NCI-H748 (cell line): ENCODE measurements around the gene OAS3.
"Not testable (repeated sequence)": the region's sequence is repeated elsewhere in the genome, so short reads cannot be mapped to it uniquely, and the experiment has no call there.

Source experiments
- DNase-seq: peaks from one replicate; lab custom pipeline; 2025; ENCODE audit not compliant: unreplicated experiment; lab: John Stamatoyannopoulos, UW

The OAS3 gene

GRCh38 chr12:112937741-112938719 is at the start of gene OAS3:
Gene OAS3, plus strand, starts transcription at chr12:112938474. Its CDS starts 57 bp downstream, at chr12:112938531.
- peak; percentile 79 for DNase-seq

GRCh38 chr12:112891093-112892024 is 46.9 kb upstream of the OAS3 start:
- DNase-seq, result no peak

- no peak for DNase-seq
Measured at GRCh38 chr12:112892856-112893255, 45.4 kb upstream of the OAS3 start.

- peak; percentile 37 for DNase-seq
Measured at GRCh38 chr12:112894128-112894527, 44.1 kb upstream of the OAS3 start.

- no peak for DNase-seq
Measured at GRCh38 chr12:112898380-112898779, 39.9 kb upstream of the OAS3 start.

- DNase-seq, result peak; percentile 85
Measured at GRCh38 chr12:112900298-112901145, 37.8 kb upstream of the OAS3 start.

GRCh38 chr12:112901271-112901670 is 37.0 kb upstream of the OAS3 start:
- peak; percentile 21 for DNase-seq

GRCh38 chr12:112904571-112904970 is 33.7 kb upstream of the OAS3 start:
- DNase-seq, result no peak

- no peak for DNase-seq
Measured at GRCh38 chr12:112905451-112906089, 32.7 kb upstream of the OAS3 start.

- peak; percentile 13 for DNase-seq
Measured at GRCh38 chr12:112906712-112907414, 31.4 kb upstream of the OAS3 start, which contains the start of gene OAS1. Gene OAS1, plus strand, starts transcription at chr12:112906962. Its CDS starts 78 bp downstream, at chr12:112907040.

- no peak for DNase-seq
Measured at GRCh38 chr12:112907415-112908157, 30.7 kb upstream of the OAS3 start.

- DNase-seq, result no peak
Measured at GRCh38 chr12:112908548-112908947, 29.7 kb upstream of the OAS3 start.

GRCh38 chr12:112909693-112910092 is 28.6 kb upstream of the OAS3 start:
- no peak for DNase-seq

GRCh38 chr12:112913038-112913688 is 25.1 kb upstream of the OAS3 start:
- no peak for DNase-seq

GRCh38 chr12:112913888-112914287 is 24.4 kb upstream of the OAS3 start:
- not testable (repeated sequence) for DNase-seq

- DNase-seq, result no peak
Measured at GRCh38 chr12:112916270-112916669, 22.0 kb upstream of the OAS3 start.

- no peak for DNase-seq
Measured at GRCh38 chr12:112919121-112919520, 19.2 kb upstream of the OAS3 start.

- DNase-seq, result no peak
Measured at GRCh38 chr12:112924986-112925385, 13.3 kb upstream of the OAS3 start.
